ENCODE results near the gene CHCHD6.
A peak's percentile ranks its signal among the peaks of the same experiment; 100 is the strongest.

CHCHD6 gene

GRCh38 chr3:126900859-126901540, 197.0 kb downstream of the CHCHD6 start:
- no peak for DNase-seq

DNA sequence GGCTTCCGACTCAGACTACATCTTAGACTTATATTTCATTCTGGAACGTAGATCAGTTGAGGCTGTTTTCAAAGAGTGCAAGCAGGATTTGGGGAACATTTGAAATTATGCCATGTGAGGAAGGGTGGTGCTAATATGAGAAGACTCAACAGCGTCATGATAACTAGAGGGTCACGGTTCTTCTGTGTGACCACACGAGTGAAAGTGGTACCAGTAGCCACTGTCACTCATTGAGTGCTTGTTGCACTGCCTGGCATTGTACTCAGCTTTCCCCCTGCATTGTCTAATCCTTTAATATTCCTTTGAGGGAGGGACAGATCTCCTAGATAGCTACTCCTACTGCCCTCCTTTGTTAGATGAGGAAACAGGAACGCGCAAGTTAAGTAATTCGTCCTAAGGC, 197.6 kb downstream of the CHCHD6 start:
- no peak for DNase-seq

- DNase-seq: no peak
Measured at GRCh38 chr3:126903521-126903920, 199.5 kb downstream of the CHCHD6 start.

GRCh38 chr3:126907557-126907956, 203.5 kb downstream of the CHCHD6 start:
- no peak for DNase-seq

DNA sequence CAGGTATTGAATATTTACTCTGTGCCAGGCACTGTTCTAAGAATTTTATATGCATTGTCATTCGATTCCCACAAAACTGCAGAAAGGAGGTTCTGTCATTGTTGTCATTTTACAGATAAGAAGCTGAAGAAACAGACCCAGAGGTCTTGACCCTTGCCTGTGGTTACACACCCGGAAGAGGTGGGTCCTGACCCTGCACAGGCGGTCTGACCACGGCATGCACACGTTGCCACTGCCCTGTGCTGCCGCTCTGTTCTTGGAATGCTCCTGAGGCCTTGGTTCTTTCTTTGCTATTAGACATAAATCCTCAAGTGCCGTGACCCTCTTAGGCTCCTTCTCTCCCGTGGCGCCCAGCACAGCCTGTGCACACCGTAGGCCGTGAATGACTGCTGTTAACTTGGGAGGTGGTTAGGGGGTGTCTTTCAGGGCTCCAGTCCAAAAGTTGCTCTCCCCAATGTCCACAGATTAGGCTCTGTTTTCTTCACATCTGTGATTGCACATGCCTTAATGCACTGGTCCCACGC, 204.8 kb downstream of the CHCHD6 start:
- peak; percentile 46 to 66 for DNase-seq

DNA sequence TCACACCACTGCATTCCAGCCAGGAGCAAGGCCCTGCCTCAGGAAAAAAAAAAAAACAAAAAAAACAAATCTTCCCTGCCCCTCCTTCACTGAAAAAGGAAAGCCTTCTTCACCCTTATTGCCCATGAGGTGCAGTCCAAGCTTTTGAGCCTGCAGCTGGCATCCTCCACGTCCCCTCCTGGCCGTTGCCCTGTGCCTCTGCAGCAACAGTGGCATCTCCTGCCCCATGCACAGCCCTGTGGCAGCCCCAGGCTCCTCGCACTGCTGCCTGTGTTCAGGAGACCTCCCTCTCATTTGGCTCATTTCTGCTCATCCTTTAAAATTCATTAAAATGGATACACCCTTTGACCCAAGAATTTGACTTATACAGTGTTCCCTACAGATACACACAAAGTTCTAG, 206.2 kb downstream of the CHCHD6 start:
- DNase-seq: no peak

- peak; percentile 96 to 99 for DNase-seq
Measured at GRCh38 chr3:126911162-126912026, 207.4 kb downstream of the CHCHD6 start.

- DNase-seq: peak; percentile 41 to 70
Measured at GRCh38 chr3:126912027-126912422, 208.0 kb downstream of the CHCHD6 start.

DNA sequence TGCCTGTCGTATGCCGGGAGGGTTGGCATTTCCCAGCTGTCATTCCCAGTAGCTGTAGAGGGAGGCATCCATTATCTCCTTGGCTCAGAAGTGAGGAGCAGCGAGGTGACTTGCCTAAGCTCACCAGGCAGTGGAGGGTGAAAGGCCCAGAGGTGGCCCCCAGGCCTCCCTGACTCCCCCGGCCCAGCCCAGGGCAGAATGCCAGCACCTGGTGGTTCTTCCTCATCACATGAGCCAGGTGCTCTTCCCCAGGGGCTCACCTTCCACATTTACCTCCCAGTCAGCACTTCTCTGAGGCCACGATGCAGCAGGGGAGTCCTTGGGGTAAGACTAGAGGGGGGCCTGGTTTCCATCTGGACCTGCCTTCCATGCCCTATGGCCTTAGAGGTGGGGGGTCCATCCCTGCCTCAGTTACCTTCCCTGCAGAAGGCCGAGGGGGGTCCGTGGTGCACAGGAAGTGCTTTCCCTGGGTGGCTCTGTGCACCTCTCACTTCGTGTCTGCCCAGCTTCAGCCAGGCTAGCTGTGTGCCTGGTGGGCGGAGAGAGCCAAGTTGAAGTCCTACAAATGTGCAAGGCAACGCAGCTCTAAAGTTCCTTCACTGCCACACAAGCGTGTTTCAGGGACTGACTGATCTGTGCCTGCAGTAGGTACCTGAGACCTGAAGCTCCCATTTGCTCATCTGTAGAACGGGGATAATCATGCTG, 208.6 kb downstream of the CHCHD6 start:
- no peak for DNase-seq

DNA sequence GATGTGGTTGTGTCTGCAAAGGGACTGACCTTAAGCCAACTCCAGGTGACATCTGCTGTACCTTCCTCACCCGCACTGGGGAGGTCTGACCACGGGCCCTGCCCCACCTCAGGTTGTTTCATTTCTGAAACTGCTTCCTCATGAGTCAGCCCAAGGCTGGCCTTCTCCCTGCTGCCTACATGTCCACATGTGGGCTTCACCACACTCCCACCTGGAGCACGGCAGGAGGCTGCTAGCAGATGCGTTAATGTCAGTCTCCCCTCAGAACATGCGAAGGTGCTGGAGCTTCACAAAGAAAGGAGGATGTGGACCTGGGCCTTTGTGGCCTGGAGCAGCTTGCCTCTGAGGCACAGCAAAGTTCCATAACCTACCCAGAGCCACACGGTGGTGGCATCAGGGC, 209.5 kb downstream of the CHCHD6 start:
- peak in 1 of 2 donors; percentile 22 for DNase-seq

- DNase-seq: no peak
Measured at GRCh38 chr3:126914226-126914625, 210.2 kb downstream of the CHCHD6 start.

- DNase-seq: no peak
Measured at GRCh38 chr3:126915015-126915414, 211.0 kb downstream of the CHCHD6 start.

- DNase-seq: no peak
Measured at GRCh38 chr3:126916546-126916945, 212.5 kb downstream of the CHCHD6 start.

GRCh38 chr3:126917232-126917804, 213.3 kb downstream of the CHCHD6 start:
- no peak for DNase-seq

- peak; percentile 35 to 48 for DNase-seq
Measured at GRCh38 chr3:126918355-126918821, 214.3 kb downstream of the CHCHD6 start.

- DNase-seq: no peak
Measured at GRCh38 chr3:126921085-126921824, 217.2 kb downstream of the CHCHD6 start.

DNA sequence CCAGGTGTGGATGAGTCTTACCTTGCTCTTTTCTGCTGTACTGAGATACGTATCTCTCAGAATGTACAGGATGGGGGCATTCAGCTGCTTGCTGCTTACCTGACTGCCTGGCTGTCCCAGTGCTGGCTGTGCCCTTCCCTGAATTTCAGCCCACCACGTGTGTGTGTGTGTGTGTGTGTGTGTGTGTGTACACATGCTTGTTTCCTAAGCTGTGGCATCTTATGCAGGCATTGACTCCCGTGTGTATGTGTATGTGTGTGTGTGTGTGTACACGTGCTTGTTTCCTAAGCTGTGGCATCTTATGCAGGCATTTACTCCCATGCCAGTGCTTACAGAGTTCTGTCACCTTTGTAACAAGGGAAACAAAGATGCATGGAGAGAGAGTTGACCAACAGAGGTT, 218.4 kb downstream of the CHCHD6 start:
- DNase-seq: no peak

GRCh38 chr3:126923423-126923822, 219.4 kb downstream of the CHCHD6 start:
- no peak for DNase-seq

DNA sequence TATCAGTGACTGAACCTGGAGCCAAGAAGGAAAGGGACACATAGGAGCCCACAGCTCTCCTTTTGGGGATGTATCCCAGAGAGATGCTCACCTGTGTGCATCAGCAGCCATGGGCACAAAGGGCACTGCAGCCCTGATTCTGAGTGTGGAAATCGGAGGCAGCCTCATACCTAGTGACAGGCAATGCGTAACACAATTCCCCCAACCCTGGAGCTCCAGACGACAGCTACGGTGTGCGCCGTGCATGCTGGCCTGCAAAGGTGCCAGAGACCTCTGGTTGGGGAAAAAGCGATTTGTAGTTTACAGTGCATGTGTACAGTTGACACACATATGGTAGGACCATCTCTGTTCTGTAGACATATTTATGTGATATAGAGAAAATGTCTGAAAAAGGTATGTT, 219.9 kb downstream of the CHCHD6 start:
- no peak for DNase-seq

DNA sequence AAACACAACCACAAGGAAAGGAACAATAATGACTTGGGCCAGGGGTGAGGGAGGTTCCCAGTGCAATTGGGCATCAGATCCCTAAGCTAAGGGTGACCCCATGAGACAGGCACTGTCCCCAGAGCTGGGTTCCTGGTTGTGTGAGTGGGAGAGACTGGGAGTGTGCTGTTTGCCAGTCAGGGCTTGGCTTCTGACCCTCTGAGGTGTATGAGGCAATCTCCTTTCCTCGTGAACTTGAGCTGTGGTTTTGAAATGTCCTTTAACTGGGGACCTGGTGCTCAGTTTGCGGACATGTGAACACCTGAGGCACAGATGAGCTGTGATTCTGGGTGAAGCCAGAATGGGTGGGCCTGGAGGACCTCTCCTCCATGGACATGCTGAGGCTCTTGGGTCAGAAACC, 220.4 kb downstream of the CHCHD6 start:
- peak; percentile 55 to 83 for DNase-seq

GRCh38 chr3:126925411-126926171, 221.6 kb downstream of the CHCHD6 start:
- peak; percentile 76 to 79 for DNase-seq

All from inflammatory macrophage treated with lipopolysaccharide for 1 hour (primary cell).